Airway epithelial cell (primary cell): ENCODE data around the gene TRIM27. TPM values are rescaled to one million over a fixed set of nuclear protein-coding genes. Genes with fewer than 3 reads are reported as not detected.

Experiments
- total RNA-seq: library from RNA; depleted of rRNA; stranded (reverse); fragments of >200 nt; gene quantifications from 2 replicates; pipeline ENCODE4 v1.2.3, GENCODE V29; 2015

TRIM27 gene, protein sequence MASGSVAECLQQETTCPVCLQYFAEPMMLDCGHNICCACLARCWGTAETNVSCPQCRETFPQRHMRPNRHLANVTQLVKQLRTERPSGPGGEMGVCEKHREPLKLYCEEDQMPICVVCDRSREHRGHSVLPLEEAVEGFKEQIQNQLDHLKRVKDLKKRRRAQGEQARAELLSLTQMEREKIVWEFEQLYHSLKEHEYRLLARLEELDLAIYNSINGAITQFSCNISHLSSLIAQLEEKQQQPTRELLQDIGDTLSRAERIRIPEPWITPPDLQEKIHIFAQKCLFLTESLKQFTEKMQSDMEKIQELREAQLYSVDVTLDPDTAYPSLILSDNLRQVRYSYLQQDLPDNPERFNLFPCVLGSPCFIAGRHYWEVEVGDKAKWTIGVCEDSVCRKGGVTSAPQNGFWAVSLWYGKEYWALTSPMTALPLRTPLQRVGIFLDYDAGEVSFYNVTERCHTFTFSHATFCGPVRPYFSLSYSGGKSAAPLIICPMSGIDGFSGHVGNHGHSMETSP
- 32.7 and 40.8 TPM in 2 replicates for total RNA-seq

DNA sequence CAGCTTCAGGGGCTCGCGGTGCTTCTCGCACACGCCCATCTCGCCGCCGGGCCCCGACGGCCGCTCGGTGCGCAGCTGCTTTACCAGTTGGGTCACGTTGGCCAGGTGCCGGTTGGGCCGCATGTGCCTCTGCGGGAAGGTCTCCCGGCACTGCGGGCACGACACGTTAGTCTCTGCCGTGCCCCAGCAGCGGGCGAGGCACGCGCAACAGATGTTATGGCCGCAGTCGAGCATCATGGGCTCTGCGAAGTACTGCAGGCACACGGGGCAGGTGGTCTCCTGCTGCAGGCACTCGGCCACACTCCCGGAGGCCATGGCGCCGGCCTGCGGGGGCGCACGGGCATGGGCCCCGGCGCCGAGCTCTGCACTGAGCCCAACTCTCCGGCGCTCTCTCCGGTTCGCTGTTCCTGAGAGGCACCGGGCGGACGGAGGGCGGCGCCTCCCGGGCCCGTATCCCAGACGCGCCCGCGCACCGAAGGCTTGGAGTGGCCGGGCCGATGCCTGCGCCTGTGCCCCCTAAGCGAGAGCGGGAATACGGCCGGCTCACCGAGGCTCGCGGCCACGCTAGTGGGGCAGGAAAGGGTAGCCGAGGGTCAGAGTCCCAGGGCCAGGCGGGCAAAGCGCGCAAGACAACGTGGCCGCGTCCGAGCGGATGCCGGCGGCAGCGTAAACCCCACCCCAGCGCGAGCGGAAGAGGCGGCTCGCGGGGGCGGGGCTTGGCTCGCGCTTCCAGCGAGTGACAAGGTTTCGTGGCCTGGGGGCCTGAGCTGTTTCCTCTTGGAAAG lies at the start of gene TRIM27:
Gene TRIM27 (minus strand): TSS at position 668 of the 785 bp plus-strand sequence. CDS start 353 bp downstream, at position 315.

Other genes with a start within 250 kb of the TRIM27 start
- gene ZNF311, start 81.3 kb upstream of the TRIM27 start, total RNA-seq: 0.92 and 1.1 TPM in 2 replicates
- gene OR2W1, start 121.2 kb upstream of the TRIM27 start, total RNA-seq: not detected in 2 replicates
- not detected in 2 replicates for gene OR2B3, start 163.3 kb upstream of the TRIM27 start, total RNA-seq
- gene OR2J1, start 175.5 kb upstream of the TRIM27 start, total RNA-seq: not detected in 2 replicates
- gene OR2J3, start 184.1 kb upstream of the TRIM27 start, total RNA-seq: not detected in 2 replicates
- not detected in 2 replicates for gene OR2J2, start 246.9 kb upstream of the TRIM27 start, total RNA-seq